ENCODE measurements around the gene CNOT4.

DNA sequence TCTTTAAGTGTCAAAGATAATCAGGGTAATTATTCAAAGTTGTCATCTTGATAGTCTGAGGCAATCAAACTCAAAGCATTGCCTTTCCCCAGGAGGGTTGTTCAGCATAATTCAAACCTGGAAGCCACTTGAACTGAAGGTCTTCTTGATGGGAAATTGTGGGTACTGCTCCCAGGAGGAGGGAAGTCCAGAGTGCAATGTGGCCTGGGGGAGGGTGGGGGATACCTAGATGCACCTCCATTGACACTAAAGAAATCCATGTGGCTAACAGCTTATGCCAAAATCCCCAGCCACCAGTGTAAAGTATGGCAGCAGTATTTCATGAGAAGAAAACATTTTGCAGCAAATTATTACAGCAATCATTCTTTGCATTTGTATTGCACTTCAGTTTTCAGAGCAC, 161.4 kb downstream of the CNOT4 start:
- TF ChIP-seq, protein P1, sequence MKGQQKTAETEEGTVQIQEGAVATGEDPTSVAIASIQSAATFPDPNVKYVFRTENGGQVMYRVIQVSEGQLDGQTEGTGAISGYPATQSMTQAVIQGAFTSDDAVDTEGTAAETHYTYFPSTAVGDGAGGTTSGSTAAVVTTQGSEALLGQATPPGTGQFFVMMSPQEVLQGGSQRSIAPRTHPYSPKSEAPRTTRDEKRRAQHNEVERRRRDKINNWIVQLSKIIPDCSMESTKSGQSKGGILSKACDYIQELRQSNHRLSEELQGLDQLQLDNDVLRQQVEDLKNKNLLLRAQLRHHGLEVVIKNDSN (IDR thresholded peaks at IDR 0.05): no peak
- no peak for TF ChIP-seq EP300 (IDR thresholded peaks at IDR 0.05; ENCODE audit: borderline replicate concordance)
- TF ChIP-seq YY1 (IDR thresholded peaks at IDR 0.05; ENCODE audit: low read depth): no peak
- TF ChIP-seq CREB1 (IDR thresholded peaks at IDR 0.05; ENCODE audit: low read depth): no peak
